CD8-positive, alpha-beta memory T cell (primary cell): ENCODE measurements around the gene TRIM65. TPM values are rescaled to one million over a fixed set of nuclear protein-coding genes. Genes with fewer than 3 reads are reported as not detected.
A peak's percentile ranks its signal among the peaks of the same experiment; 100 is the strongest.

Source experiments
- CTCF ChIA-PET: fragments of 350-600 bp; sonication (Branson Sonifier 250); formaldehyde crosslinking; loops from one replicate; lab custom pipeline; 2021; ENCODE audit warnings: antibody characterized with exemption; lab: Charles Lee
- POLR2A ChIA-PET: fragments of 350-600 bp; sonication (Branson Sonifier 250); formaldehyde crosslinking; loops from one replicate; lab custom pipeline; 2021; ENCODE audit warnings: antibody characterized with exemption; lab: Charles Lee
- DNase-seq, 5 donors: peaks; one replicate each; pipeline versions ENCODE4 v3.0.0 to v3.0.0-alpha.2; 2020 to 2022; ENCODE audit warnings: mixed read lengths in 1 of 5
- H3K27ac ChIP-seq: one replicate; pipeline ENCODE4 v1.7.0; 2013; ENCODE audit warnings: low read depth, mild to moderate bottlenecking, low read length, moderate library complexity
- H3K27me3 ChIP-seq: 2 replicates; pipeline ENCODE4 v1.7.0; 2013; ENCODE audit warnings: low read length, mild to moderate bottlenecking; ENCODE audit not compliant: insufficient read depth, poor library complexity, severe bottlenecking
- H3K36me3 ChIP-seq: 2 replicates; pipeline ENCODE4 v1.7.0; 2013; ENCODE audit warnings: mild to moderate bottlenecking, low read length, moderate library complexity; ENCODE audit not compliant: insufficient read depth
- H3K4me1 ChIP-seq: 2 replicates; pipeline ENCODE4 v1.7.0; 2013; ENCODE audit warnings: mild to moderate bottlenecking, low read length, moderate library complexity; ENCODE audit not compliant: insufficient read depth
- H3K4me3 ChIP-seq: 2 replicates; pipeline ENCODE4 v1.7.0; 2013; ENCODE audit warnings: mild to moderate bottlenecking, low read length
- H3K9me3 ChIP-seq: 2 replicates; pipeline ENCODE4 v1.7.0; 2013; ENCODE audit warnings: mild to moderate bottlenecking, low read length
- H3K27ac Mint-ChIP-seq, 8 donors: one replicate each; pipeline ENCODE4 v1.8.0; 2020 to 2021; ENCODE audit warnings: mixed read lengths in 8 of 8, mild to moderate bottlenecking in 6 of 8, inconsistent platforms in 3 of 8, moderate library complexity in 3 of 8
- H3K27me3 Mint-ChIP-seq, 2 donors: one replicate each; pipeline ENCODE4 v1.8.0; 2020 to 2021; ENCODE audit warnings: mixed read lengths in 2 of 2, mild to moderate bottlenecking in 1 of 2, moderate library complexity in 1 of 2
- H3K36me3 Mint-ChIP-seq, 3 donors: one replicate each; pipeline ENCODE4 v1.8.0; 2020 to 2021; ENCODE audit warnings: mixed read lengths in 3 of 3, inconsistent platforms in 1 of 3, mild to moderate bottlenecking in 1 of 3
- H3K4me1 Mint-ChIP-seq, 3 donors: one replicate each; pipeline ENCODE4 v1.8.0; 2020 to 2021; ENCODE audit warnings: mixed read lengths in 3 of 3, inconsistent platforms in 1 of 3, mild to moderate bottlenecking in 1 of 3
- H3K4me3 Mint-ChIP-seq, 7 donors: one replicate each; pipeline ENCODE4 v1.8.0; 2020 to 2021; ENCODE audit warnings: mixed read lengths in 7 of 7, mild to moderate bottlenecking in 6 of 7, moderate library complexity in 4 of 7, inconsistent platforms in 2 of 7
- H3K9me3 Mint-ChIP-seq, 5 donors: one replicate each; pipeline ENCODE4 v1.8.0; 2020 to 2022; ENCODE audit warnings: mixed read lengths in 5 of 5, mild to moderate bottlenecking in 3 of 5, moderate library complexity in 2 of 5, inconsistent platforms in 1 of 5
- polyA plus RNA-seq: library from polyadenylated mRNA; unstranded; fragments of 300-500 nt; fragmentation: Illumina TruSeq; gene quantifications from one replicate; pipeline ENCODE4 v1.2.3, GENCODE V29; 2021
- total RNA-seq, 2 experiments: library from RNA; stranded (reverse); gene quantifications; one replicate each; pipeline ENCODE4 v1.2.3, GENCODE V29; 2021

Gene TRIM65
- total RNA-seq: 10 to 100 TPM; 34.9 to 35.4 TPM
- 28.1 TPM for polyA plus RNA-seq

GRCh38 chr17:75896415-75897159 lies at the start of gene TRIM65:
TSS of gene TRIM65 (minus strand) at chr17:75896951. CDS start at chr17:75896937, 14 bp downstream.
- no peaks in the 10 kb centered on the region for H3K9me3 Mint-ChIP-seq
- H3K9me3 ChIP-seq: no peaks in the 10 kb centered on the region
- no peaks in the 10 kb centered on the region for H3K27me3 ChIP-seq
- peak within 1 kb of the TSS; percentile 82 to 92 (median 85) for H3K4me3 Mint-ChIP-seq
- H3K36me3 ChIP-seq: peaks cover 7% of the 10 kb centered on the region
- ChIA-PET CTCF (interaction anchor here (0.6 to 6.2 kb wide), 27 partner anchors 8 to 279 kb away, joined by 3 to 51 read pairs (median 4); partner anchors contain the start of genes GALK1, MRPL38, TRIM47 and WBP2), POLR2A (interaction anchor here (0.5 to 4.0 kb wide), 24 partner anchors 8 to 527 kb away, joined by 3 to 42 read pairs (median 4); partner anchors contain the start of genes ACOX1, GALK1, MRPL38 and TRIM47)
- peak within 1 kb of the TSS; percentile 61 for H3K27ac ChIP-seq
- peak within 1 kb of the TSS; percentile 66 for H3K4me3 ChIP-seq
- H3K36me3 Mint-ChIP-seq: peaks cover 0 to 50% (median 2%) of the 10 kb centered on the region in 3 donors
- peaks cover 18% of the 10 kb centered on the region for H3K4me1 ChIP-seq
- peak within 1 kb of the TSS; percentile 67 to 97 (median 85) for H3K27ac Mint-ChIP-seq
- H3K4me1 Mint-ChIP-seq: peaks cover 25 to 31% (median 26%) of the 10 kb centered on the region in 3 donors
- no peaks in the 10 kb centered on the region for H3K27me3 Mint-ChIP-seq
- DNase-seq: peak; percentile 67 to 84 (median 71)

GRCh38 chr17:75945211-75945610 lies 48.5 kb upstream of the TRIM65 start:
- H3K27ac Mint-ChIP-seq: no peak overlapping the region
- POLR2A ChIA-PET: no interaction called here
- CTCF ChIA-PET: no interaction called here

GRCh38 chr17:75943491-75943890 lies 46.7 kb upstream of the TRIM65 start:
- no peaks in the 10 kb centered on the region for H3K27me3 Mint-ChIP-seq
- ChIA-PET CTCF (no interaction called here), POLR2A (no interaction called here)
- no peak overlapping the region for H3K4me3 Mint-ChIP-seq
- peaks cover 9 to 18% (median 10%) of the 10 kb centered on the region in 3 donors for H3K4me1 Mint-ChIP-seq
- H3K4me1 ChIP-seq: peaks cover 10% of the 10 kb centered on the region
- no peak overlapping the region for H3K27ac ChIP-seq
- H3K36me3 ChIP-seq: no peaks in the 10 kb centered on the region
- no peaks in the 10 kb centered on the region for H3K27me3 ChIP-seq
- no peak for DNase-seq
- no peak overlapping the region for H3K4me3 ChIP-seq
- no peaks in the 10 kb centered on the region for H3K9me3 Mint-ChIP-seq
- H3K27ac Mint-ChIP-seq: no peak overlapping the region
- H3K36me3 Mint-ChIP-seq: peaks cover 0 to 31% (median 0%) of the 10 kb centered on the region in 3 donors
- H3K9me3 ChIP-seq: no peaks in the 10 kb centered on the region

More at GRCh38 chr17:75945211-75945610, 48.5 kb upstream of the TRIM65 start:
- Histone ChIP-seq H3K27me3 (no peaks in the 10 kb centered on the region), H3K9me3 (no peaks in the 10 kb centered on the region), H3K36me3 (peaks cover 10% of the 10 kb centered on the region), H3K4me3 (no peak overlapping the region), H3K27ac (no peak overlapping the region), H3K4me1 (peaks cover 8% of the 10 kb centered on the region)
- peaks cover 9 to 16% (median 10%) of the 10 kb centered on the region in 3 donors for H3K4me1 Mint-ChIP-seq
- no peak for DNase-seq
- peaks cover 0 to 47% (median 3%) of the 10 kb centered on the region in 3 donors for H3K36me3 Mint-ChIP-seq
- H3K27me3 Mint-ChIP-seq: no peaks in the 10 kb centered on the region
- H3K4me3 Mint-ChIP-seq: no peak overlapping the region
- H3K9me3 Mint-ChIP-seq: no peaks in the 10 kb centered on the region

GRCh38 chr17:75942473-75942872 lies 45.7 kb upstream of the TRIM65 start:
- H3K36me3 Mint-ChIP-seq: peaks cover 0 to 23% (median 0%) of the 10 kb centered on the region in 3 donors
- Histone ChIP-seq H3K4me1 (peaks cover 10% of the 10 kb centered on the region), H3K36me3 (no peaks in the 10 kb centered on the region), H3K4me3 (no peak overlapping the region), H3K9me3 (no peaks in the 10 kb centered on the region), H3K27ac (no peak overlapping the region), H3K27me3 (no peaks in the 10 kb centered on the region)
- no peak overlapping the region for H3K27ac Mint-ChIP-seq
- H3K9me3 Mint-ChIP-seq: no peaks in the 10 kb centered on the region
- peak overlapping the region in 3 of 7 donors; percentile 4 to 77 (median 8) for H3K4me3 Mint-ChIP-seq
- H3K4me1 Mint-ChIP-seq: peaks cover 9 to 18% (median 10%) of the 10 kb centered on the region in 3 donors
- ChIA-PET POLR2A (no interaction called here), CTCF (no interaction called here)
- H3K27me3 Mint-ChIP-seq: no peaks in the 10 kb centered on the region
- no peak for DNase-seq

- Mint-ChIP-seq H3K27ac (peak overlapping the region in 5 of 8 donors; percentile 79 to 91 (median 89)), H3K27me3 (no peaks in the 10 kb centered on the region), H3K9me3 (no peaks in the 10 kb centered on the region), H3K4me1 (peaks cover 9 to 18% (median 10%) of the 10 kb centered on the region in 3 donors), H3K4me3 (peak overlapping the region; percentile 74 to 96 (median 90)), H3K36me3 (peaks cover 0 to 16% (median 0%) of the 10 kb centered on the region in 3 donors)
- H3K27me3 ChIP-seq: no peaks in the 10 kb centered on the region
- H3K36me3 ChIP-seq: no peaks in the 10 kb centered on the region
- peak overlapping the region; percentile 87 for H3K4me3 ChIP-seq
- POLR2A ChIA-PET: interaction anchor here (0.7 to 1.0 kb wide), 2 partner anchors 37 to 121 kb away, joined by 4 read pairs; no protein-coding TSS in a partner anchor
- H3K27ac ChIP-seq: peak overlapping the region; percentile 83
- no peak for DNase-seq
- CTCF ChIA-PET: interaction anchor here (1.0 to 1.5 kb wide), 2 partner anchors 64 to 114 kb away, joined by 3 read pairs; no protein-coding TSS in a partner anchor
- H3K4me1 ChIP-seq: peaks cover 10% of the 10 kb centered on the region
- no peaks in the 10 kb centered on the region for H3K9me3 ChIP-seq
Measured at GRCh38 chr17:75941442-75941819, 44.7 kb upstream of the TRIM65 start.

GRCh38 chr17:75940727-75941441 lies 44.1 kb upstream of the TRIM65 start, which contains the start of gene FBF1:
TSS of gene FBF1 (minus strand) at chr17:75941042. CDS start at chr17:75938149, 2,893 bp downstream.
- Histone ChIP-seq H3K27me3 (no peaks in the 10 kb centered on the region), H3K4me3 (peak within 1 kb of the TSS; percentile 87), H3K36me3 (no peaks in the 10 kb centered on the region), H3K4me1 (peaks cover 10% of the 10 kb centered on the region), H3K9me3 (no peaks in the 10 kb centered on the region), H3K27ac (peak within 1 kb of the TSS; percentile 83)
- ChIA-PET POLR2A (interaction anchor here (0.7 to 1.0 kb wide), 2 partner anchors 37 to 120 kb away, joined by 4 read pairs; no protein-coding TSS in a partner anchor), CTCF (interaction anchor here (0.5 to 1.5 kb wide), 3 partner anchors 65 to 156 kb away, joined by 3 read pairs; no protein-coding TSS in a partner anchor)
- H3K4me1 Mint-ChIP-seq: peaks cover 9 to 18% (median 10%) of the 10 kb centered on the region in 3 donors
- no peaks in the 10 kb centered on the region for H3K27me3 Mint-ChIP-seq
- peaks cover 0 to 10% (median 0%) of the 10 kb centered on the region in 3 donors for H3K36me3 Mint-ChIP-seq
- H3K9me3 Mint-ChIP-seq: no peaks in the 10 kb centered on the region
- H3K4me3 Mint-ChIP-seq: peak within 1 kb of the TSS; percentile 88 to 96 (median 90)
- DNase-seq: peak; percentile 80 to 91 (median 83)
- peak within 1 kb of the TSS in 7 of 8 donors; percentile 71 to 93 (median 90) for H3K27ac Mint-ChIP-seq

- H3K9me3 Mint-ChIP-seq: no peaks in the 10 kb centered on the region
- Histone ChIP-seq H3K36me3 (no peaks in the 10 kb centered on the region), H3K27ac (no peak overlapping the region), H3K4me1 (peaks cover 10% of the 10 kb centered on the region), H3K4me3 (no peak overlapping the region), H3K9me3 (no peaks in the 10 kb centered on the region), H3K27me3 (no peaks in the 10 kb centered on the region)
- no peaks in the 10 kb centered on the region for H3K27me3 Mint-ChIP-seq
- POLR2A ChIA-PET: no interaction called here
- peak overlapping the region in 2 of 7 donors; percentile 20 to 70 for H3K4me3 Mint-ChIP-seq
- H3K36me3 Mint-ChIP-seq: peaks cover 0 to 2% (median 0%) of the 10 kb centered on the region in 3 donors
- peaks cover 9 to 18% (median 10%) of the 10 kb centered on the region in 3 donors for H3K4me1 Mint-ChIP-seq
- CTCF ChIA-PET: no interaction called here
- peak overlapping the region in 1 of 8 donors; percentile 11 for H3K27ac Mint-ChIP-seq
- no peak for DNase-seq
Measured at GRCh38 chr17:75937652-75938051, 40.9 kb upstream of the TRIM65 start.
